WTC11 (cell line): ENCODE measurements around the gene LTBR. TPM values are rescaled to one million over a fixed set of nuclear protein-coding genes. Genes with fewer than 3 reads are reported as not detected.
A peak's percentile ranks its signal among the peaks of the same experiment; 100 is the strongest.

ENCODE experiments used
- ATAC-seq: fragments of 200-7000 bp; cut with Tn5 transposase; 2 replicates; pipeline ENCODE4 v1.10.0; 2021; ENCODE audit warnings: mild to moderate bottlenecking, moderate library complexity
- CTCF ChIA-PET: fragments of 300-600 bp; sonication (Branson Sonifier 250); formaldehyde crosslinking; loops from one replicate; lab custom pipeline; 2021; ENCODE audit warnings: antibody characterized with exemption; lab: Charles Lee
- POLR2A ChIA-PET: fragments of 350-600 bp; sonication (Branson Sonifier 250); formaldehyde crosslinking; loops from one replicate; lab custom pipeline; 2021; ENCODE audit warnings: antibody characterized with exemption; lab: Charles Lee
- DNase-seq: peaks from one replicate; pipeline ENCODE4 v3.0.0; 2021; ENCODE audit warnings: low spot score
- H3K27ac Mint-ChIP-seq: 2 replicates; pipeline ENCODE4 v1.8.0; 2021; ENCODE audit warnings: mixed read lengths
- H3K27me3 Mint-ChIP-seq: 2 replicates; pipeline ENCODE4 v1.8.0; 2021; ENCODE audit warnings: low read depth, mild to moderate bottlenecking, moderate library complexity, mixed read lengths
- H3K36me3 Mint-ChIP-seq: 2 replicates; pipeline ENCODE4 v1.8.0; 2021; ENCODE audit warnings: mixed read lengths
- H3K4me1 Mint-ChIP-seq: 2 replicates; pipeline ENCODE4 v1.8.0; 2022; ENCODE audit warnings: mixed read lengths
- H3K4me3 Mint-ChIP-seq: 2 replicates; pipeline ENCODE4 v1.8.0; 2021; ENCODE audit warnings: mild to moderate bottlenecking, moderate library complexity, mixed read lengths
- H3K9me3 Mint-ChIP-seq: 2 replicates; pipeline ENCODE4 v1.8.0; 2021; ENCODE audit warnings: mixed read lengths
- ATF2 ChIP-seq: sonication (generic); formaldehyde crosslinking; IDR thresholded peaks from 2 replicates; pipeline ENCODE4 v1.8.1; 2022; ENCODE audit warnings: low read depth, missing genetic modification reagents, borderline replicate concordance
- CBFB ChIP-seq: sonication (generic); formaldehyde crosslinking; IDR thresholded peaks from 2 replicates; pipeline ENCODE4 v1.8.1; 2022; ENCODE audit warnings: mild to moderate bottlenecking, low read depth, missing genetic modification reagents
- FOXP1 ChIP-seq: sonication (generic); formaldehyde crosslinking; IDR thresholded peaks from 2 replicates; pipeline ENCODE4 v1.8.0; 2022; ENCODE audit warnings: missing genetic modification reagents, mild to moderate bottlenecking, moderate library complexity, borderline replicate concordance
- HMGA2 ChIP-seq: fragments of 250-450 bp; sonication (Bioruptor Pico); IDR thresholded peaks from 2 replicates; pipeline ENCODE4 v1.4.0; 2021; ENCODE audit warnings: mild to moderate bottlenecking, moderate library complexity
- HMGXB4 ChIP-seq: sonication (generic); formaldehyde crosslinking; IDR thresholded peaks from 2 replicates; pipeline ENCODE4 v1.8.1; 2023; ENCODE audit warnings: mild to moderate bottlenecking, moderate library complexity, missing genetic modification reagents
- IRF1 ChIP-seq: sonication (generic); formaldehyde crosslinking; IDR thresholded peaks from 2 replicates; pipeline ENCODE4 v1.8.0; 2023; ENCODE audit warnings: missing genetic modification reagents
- IRF2 ChIP-seq: sonication (generic); formaldehyde crosslinking; IDR thresholded peaks from 2 replicates; pipeline ENCODE4 v1.8.0; 2022; ENCODE audit warnings: low read depth, missing genetic modification reagents, borderline replicate concordance
- KAT7 ChIP-seq: sonication (generic); formaldehyde crosslinking; IDR thresholded peaks from 2 replicates; pipeline ENCODE4 v1.8.1; 2023; ENCODE audit warnings: missing genetic modification reagents, mild to moderate bottlenecking, borderline replicate concordance
- MLX ChIP-seq: sonication (generic); formaldehyde crosslinking; IDR thresholded peaks from 2 replicates; pipeline ENCODE4 v1.8.1; 2023; ENCODE audit warnings: mild to moderate bottlenecking, missing genetic modification reagents, moderate library complexity
- NFATC4 ChIP-seq: fragments of 250-450 bp; sonication (Bioruptor Pico); IDR thresholded peaks from 2 replicates; pipeline ENCODE4 v1.9.0; 2021; ENCODE audit warnings: mild to moderate bottlenecking
- PRDM15 ChIP-seq: sonication (generic); formaldehyde crosslinking; IDR thresholded peaks from 2 replicates; pipeline ENCODE4 v1.8.0; 2022; ENCODE audit warnings: missing genetic modification reagents
- ZNF138 ChIP-seq: sonication (generic); formaldehyde crosslinking; conservative IDR thresholded peaks from 2 replicates; pipeline ENCODE4 v1.8.1; 2022; ENCODE audit warnings: mild to moderate bottlenecking, moderate library complexity, missing genetic modification reagents
- total RNA-seq: library from RNA; stranded (reverse); gene quantifications from 3 replicates; pipeline ENCODE4 v1.2.3, GENCODE V29; 2021

Gene LTBR
- total RNA-seq, 1 experiment from 2014 or later: 4.0 TPM

- no peak for ATAC-seq
- no peaks in the 10 kb centered on the region for H3K9me3 Mint-ChIP-seq
- DNase-seq: no peak
- H3K4me1 Mint-ChIP-seq: peaks cover 29% of the 10 kb centered on the region
- peaks cover 48% of the 10 kb centered on the region for H3K36me3 Mint-ChIP-seq
- POLR2A ChIA-PET: no interaction called here
- no peak overlapping the region for H3K27ac Mint-ChIP-seq
- CTCF ChIA-PET: interaction anchor here (1.8 to 5.6 kb wide), 2 partner anchors 17 to 31 kb away, joined by 4 to 49 read pairs; partner anchors contain the start of gene TNFRSF1A
- no peak overlapping the region for H3K4me3 Mint-ChIP-seq
- no peaks in the 10 kb centered on the region for H3K27me3 Mint-ChIP-seq
- no peak for TF ChIP-seq PRDM15 (CRISPR knock-in tag)
- TF ChIP-seq HMGA2 (CRISPR knock-in tag): no peak
- TF ChIP-seq ZNF138: no peak
- TF ChIP-seq CBFB (CRISPR knock-in tag): no peak
- no peak for TF ChIP-seq IRF1 (CRISPR knock-in tag)
- TF ChIP-seq, all 79 proteins: peak for 0
Observed at GRCh38 chr12:6358881-6359280, 25.1 kb upstream of the LTBR start.

GRCh38 chr12:6360080-6360571 lies 23.8 kb upstream of the LTBR start:
- peaks cover 38% of the 10 kb centered on the region for H3K36me3 Mint-ChIP-seq
- peak overlapping the region; percentile 70; the same call in 1 of the 2 replicates for H3K27ac Mint-ChIP-seq
- no peak overlapping the region for H3K4me3 Mint-ChIP-seq
- CTCF ChIA-PET: interaction anchor here (5.6 kb wide), 1 partner anchor 32 kb away, joined by 49 read pairs; no protein-coding TSS in a partner anchor
- POLR2A ChIA-PET: no interaction called here
- no peaks in the 10 kb centered on the region for H3K9me3 Mint-ChIP-seq
- H3K4me1 Mint-ChIP-seq: peaks cover 24% of the 10 kb centered on the region
- no peak for TF ChIP-seq IRF1 (CRISPR knock-in tag)
- ATAC-seq: no peak
- no peak for DNase-seq
- H3K27me3 Mint-ChIP-seq: no peaks in the 10 kb centered on the region

GRCh38 chr12:6360578-6361490 lies 23.1 kb upstream of the LTBR start:
- Mint-ChIP-seq H3K27me3 (no peaks in the 10 kb centered on the region), H3K4me3 (no peak overlapping the region)
- POLR2A ChIA-PET: no interaction called here
- no peak for TF ChIP-seq HMGA2 (CRISPR knock-in tag)
- TF ChIP-seq FOXP1 (CRISPR knock-in tag): no peak
- no peak for TF ChIP-seq ATF2
- no peak for TF ChIP-seq IRF2 (CRISPR knock-in tag)
- TF ChIP-seq CBFB (CRISPR knock-in tag): no peak
- TF ChIP-seq KAT7 (CRISPR knock-in tag): no peak
- TF ChIP-seq HMGXB4 (CRISPR knock-in tag): no peak
- no peak for TF ChIP-seq NFATC4 (CRISPR knock-in tag)
- no peak for TF ChIP-seq MLX (CRISPR knock-in tag)
- TF ChIP-seq, all 79 proteins: peak for 0
- Mint-ChIP-seq H3K9me3 (no peaks in the 10 kb centered on the region), H3K27ac (peak overlapping the region; percentile 70; the same call in 1 of the 2 replicates), H3K4me1 (peaks cover 22% of the 10 kb centered on the region), H3K36me3 (peaks cover 37% of the 10 kb centered on the region)
- DNase-seq (no peak), ATAC-seq (no peak)
- CTCF ChIA-PET: interaction anchor here (5.6 kb wide), 1 partner anchor 33 kb away, joined by 49 read pairs; no protein-coding TSS in a partner anchor
